CD14-positive monocyte (primary cell): ENCODE results near the gene TMEM52B. TPM values are rescaled to one million over a fixed set of nuclear protein-coding genes. Genes with fewer than 3 reads are reported as not detected.
A peak's percentile ranks its signal among the peaks of the same experiment; 100 is the strongest.

Experiments used
- DNase-seq, 3 donors: peaks; one replicate each; pipeline ENCODE4 v3.0.0-alpha.2; 2011 to 2022
- H2AFZ ChIP-seq: 2 replicates; pipeline ENCODE4 v1.6.0; 2012; ENCODE audit warnings: mild to moderate bottlenecking, low read depth, low read length, inconsistent platforms; ENCODE audit not compliant: insufficient read depth, poor library complexity, severe bottlenecking
- H3K27ac ChIP-seq, 2 donors: 1 replicate in 1 of 2; 2 replicates in 1 of 2; pipeline ENCODE4 v1.5.1; 2012 to 2013; ENCODE audit warnings: low read length in 2 of 2, control low read depth in 1 of 2, inconsistent platforms in 1 of 2, low read depth in 1 of 2, mild to moderate bottlenecking in 1 of 2
- H3K27me3 ChIP-seq, 2 donors: one replicate each; pipeline versions ENCODE4 v1.6.0 to v1.6.1; 2011 to 2013; ENCODE audit warnings: low read length in 2 of 2; ENCODE audit not compliant: control insufficient read depth in 2 of 2, insufficient read depth in 2 of 2
- H3K36me3 ChIP-seq, 2 donors: replicated peaks in 1 of 2; 1 replicate in 1 of 2; 2 replicates in 1 of 2; pipeline versions ENCODE4 v1.5.1 to v1.6.1; 2012 to 2013; ENCODE audit warnings: low read length in 2 of 2, control low read depth in 1 of 2, inconsistent platforms in 1 of 2, mild to moderate bottlenecking in 1 of 2; ENCODE audit not compliant: insufficient read depth in 2 of 2, control insufficient read depth in 1 of 2
- H3K4me1 ChIP-seq, 2 donors: 1 replicate in 1 of 2; 2 replicates in 1 of 2; pipeline versions ENCODE4 v1.5.1 to v1.6.1; 2012 to 2013; ENCODE audit warnings: low read length in 2 of 2, control low read depth in 1 of 2, inconsistent platforms in 1 of 2, mild to moderate bottlenecking in 1 of 2, moderate library complexity in 1 of 2; ENCODE audit not compliant: insufficient read depth in 2 of 2, control insufficient read depth in 1 of 2
- H3K4me2 ChIP-seq: replicated peaks from 2 replicates; pipeline ENCODE3; 2012; ENCODE audit warnings: low read length, moderate library complexity, mild to moderate bottlenecking; ENCODE audit not compliant: poor library complexity, severe bottlenecking; ENCODE audit errors: extremely low read depth
- H3K4me3 ChIP-seq, 3 experiments: fragments of 200-600 bp in 1 of 3; sonication (generic) in 1 of 3; replicated peaks in 1 of 3; 1 replicate in 2 of 3; 2 replicates in 1 of 3; pipeline ENCODE4 v1.5.1; 2011 to 2013; ENCODE audit warnings: low read length in 3 of 3, mild to moderate bottlenecking in 3 of 3, control low read depth in 2 of 3, low read depth in 2 of 3, inconsistent platforms in 1 of 3, moderate library complexity in 1 of 3
- H3K79me2 ChIP-seq: 2 replicates; pipeline ENCODE4 v1.6.0; 2012; ENCODE audit warnings: mild to moderate bottlenecking, control low read depth, inconsistent platforms, low read length, moderate library complexity; ENCODE audit not compliant: insufficient read depth
- H3K9ac ChIP-seq: 2 replicates; pipeline ENCODE4 v1.6.0; 2017; ENCODE audit warnings: low read length, mild to moderate bottlenecking; ENCODE audit not compliant: insufficient read depth, poor library complexity, severe bottlenecking
- H3K9me3 ChIP-seq, 2 donors: replicated peaks in 1 of 2; 1 replicate in 1 of 2; 2 replicates in 1 of 2; pipeline versions ENCODE4 v1.5.1 to v1.6.1; 2012 to 2013; ENCODE audit warnings: low read length in 2 of 2, control low read depth in 1 of 2; ENCODE audit not compliant: control insufficient read depth in 1 of 2, insufficient read depth in 1 of 2
- H4K20me1 ChIP-seq: 2 replicates; pipeline ENCODE4 v1.6.0; 2012; ENCODE audit warnings: mild to moderate bottlenecking, low read length, control low read depth, moderate library complexity; ENCODE audit not compliant: insufficient read depth
- H3K27ac Mint-ChIP-seq, 7 donors: one replicate each; pipeline ENCODE4 v1.8.0; 2020; ENCODE audit warnings: mild to moderate bottlenecking in 7 of 7, mixed read lengths in 7 of 7, moderate library complexity in 6 of 7, inconsistent platforms in 2 of 7
- H3K27me3 Mint-ChIP-seq, 3 donors: one replicate each; pipeline ENCODE4 v1.8.0; 2021 to 2022; ENCODE audit warnings: low read depth in 3 of 3, mild to moderate bottlenecking in 3 of 3, mixed read lengths in 3 of 3, moderate library complexity in 3 of 3, inconsistent platforms in 1 of 3
- H3K36me3 Mint-ChIP-seq, 2 donors: one replicate each; pipeline ENCODE4 v1.8.0; 2020; ENCODE audit warnings: mixed read lengths in 2 of 2, inconsistent platforms in 1 of 2, mild to moderate bottlenecking in 1 of 2
- H3K4me1 Mint-ChIP-seq: one replicate; pipeline ENCODE4 v1.8.0; 2020; ENCODE audit warnings: mild to moderate bottlenecking, mixed read lengths
- H3K4me3 Mint-ChIP-seq, 2 donors: one replicate each; pipeline ENCODE4 v1.8.0; 2020; ENCODE audit warnings: mild to moderate bottlenecking in 2 of 2, mixed read lengths in 2 of 2, moderate library complexity in 1 of 2
- H3K9me3 Mint-ChIP-seq, 7 donors: one replicate each; pipeline ENCODE4 v1.8.0; 2020 to 2022; ENCODE audit warnings: mixed read lengths in 7 of 7, mild to moderate bottlenecking in 6 of 7, moderate library complexity in 6 of 7, inconsistent platforms in 2 of 7
- WGBS: methylation state at CpG from one replicate; pipeline ENCODE4 v1.1.5; 2013; ENCODE audit warnings: missing lambda C conversion rate; ENCODE audit not compliant: insufficient coverage; 5-methylcytosine and 5-hydroxymethylcytosine counted together
- intact Hi-C, 2 donors: fragments of 100-400 bp; cut with micrococcal nuclease; formaldehyde crosslinking; loops; one replicate each; pipeline versions ENCODE4 v1.15.0 to v1.15.1; 2023
- polyA minus RNA-seq: library from RNA; depleted of rRNA, polyadenylated mRNA; stranded (reverse); fragments of >200 nt; gene quantifications from 2 replicates; pipeline ENCODE4 v1.2.3, GENCODE V29; 2012
- polyA plus RNA-seq, 3 donors: library from polyadenylated mRNA; depleted of rRNA in 1 of 3; unstranded in 2 of 3; stranded (reverse) in 1 of 3; fragments of 300-500 nt in 2 of 3; fragments of >200 nt in 1 of 3; fragmentation: Illumina TruSeq in 2 of 3; gene quantifications; 1 replicate in 2 of 3; 2 replicates in 1 of 3; pipeline ENCODE4 v1.2.3, GENCODE V29; 2012 to 2021
- total RNA-seq, 12 experiments: library from RNA in 1 of 12; stranded (reverse) in 1 of 12; fragments of 120-200 nt in 1 of 12; gene quantifications; one replicate each; pipeline ENCODE4 v1.2.4 and lab custom pipeline; 2013 to 2026; ENCODE audit warnings: mixed read lengths in 6 of 12, inconsistent platforms in 1 of 12
- TF ChIP-seq, protein P1 (sequence below): fragments of 200-600 bp; IDR thresholded peaks from one replicate; pipeline ENCODE4 v1.8.0; 2022; ENCODE audit warnings: antibody characterized with exemption, mild to moderate bottlenecking

The TMEM52B gene
- 0.29 TPM for total RNA-seq (2013)
- polyA plus RNA-seq (1 to 10 TPM in 1 of 3 donors, under 1 TPM in 2; 0.54 to 2.4 (median 0.58) TPM), polyA minus RNA-seq (0.72 and 2.8 TPM in 2 replicates), total RNA-seq (lab: John Stamatoyannopoulos, UW) (4.1 to 51.1 (median 19.4) reads per million in 11 experiments)

DNA sequence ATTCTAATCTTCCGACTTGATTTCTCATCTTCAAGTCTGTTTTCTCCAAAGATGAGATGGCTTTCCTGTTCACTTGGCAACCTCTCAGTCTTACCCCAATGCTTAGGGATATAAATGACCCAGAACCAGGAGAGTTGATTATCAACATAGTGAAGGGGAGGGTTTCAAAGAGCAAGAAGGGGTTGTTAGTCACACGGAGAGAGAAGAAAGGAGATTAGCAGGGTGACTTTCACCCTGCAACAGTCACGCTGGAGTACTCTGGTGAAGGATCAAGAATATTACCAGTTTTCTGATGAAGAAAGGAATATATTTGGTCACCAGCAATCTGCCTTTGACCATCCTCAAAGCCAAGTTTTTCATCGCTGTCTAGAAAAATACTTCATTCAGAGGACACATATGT lies at the start of gene TMEM52B:
Gene TMEM52B (plus strand): TSS at position 212 of the 400 bp plus-strand sequence. CDS start 543 bp downstream, outside the sequence.
- no peaks in the 10 kb centered on the region for H3K9me3 ChIP-seq
- Mint-ChIP-seq H3K36me3 (no peaks in the 10 kb centered on the region), H3K4me1 (peaks cover 32% of the 10 kb centered on the region), H3K27ac (peak within 1 kb of the TSS in 4 of 7 donors; percentile 16 to 86 (median 62)), H3K9me3 (no peaks in the 10 kb centered on the region), H3K27me3 (no peaks in the 10 kb centered on the region), H3K4me3 (no peak within 1 kb of the TSS)
- H3K4me2 ChIP-seq, result no peak within 1 kb of the TSS
- H3K36me3 ChIP-seq, result no peaks in the 10 kb centered on the region
- H3K4me3 ChIP-seq, result no peak within 1 kb of the TSS
- H3K27ac ChIP-seq, result no peak within 1 kb of the TSS
- H3K27me3 ChIP-seq, result no peaks in the 10 kb centered on the region
- H2AFZ ChIP-seq, result no peak within 1 kb of the TSS
- WGBS, result 86% methylated on average over 1 of the region's 4 CpGs
- H4K20me1 ChIP-seq, result no peaks in the 10 kb centered on the region
- TF ChIP-seq, protein P1, sequence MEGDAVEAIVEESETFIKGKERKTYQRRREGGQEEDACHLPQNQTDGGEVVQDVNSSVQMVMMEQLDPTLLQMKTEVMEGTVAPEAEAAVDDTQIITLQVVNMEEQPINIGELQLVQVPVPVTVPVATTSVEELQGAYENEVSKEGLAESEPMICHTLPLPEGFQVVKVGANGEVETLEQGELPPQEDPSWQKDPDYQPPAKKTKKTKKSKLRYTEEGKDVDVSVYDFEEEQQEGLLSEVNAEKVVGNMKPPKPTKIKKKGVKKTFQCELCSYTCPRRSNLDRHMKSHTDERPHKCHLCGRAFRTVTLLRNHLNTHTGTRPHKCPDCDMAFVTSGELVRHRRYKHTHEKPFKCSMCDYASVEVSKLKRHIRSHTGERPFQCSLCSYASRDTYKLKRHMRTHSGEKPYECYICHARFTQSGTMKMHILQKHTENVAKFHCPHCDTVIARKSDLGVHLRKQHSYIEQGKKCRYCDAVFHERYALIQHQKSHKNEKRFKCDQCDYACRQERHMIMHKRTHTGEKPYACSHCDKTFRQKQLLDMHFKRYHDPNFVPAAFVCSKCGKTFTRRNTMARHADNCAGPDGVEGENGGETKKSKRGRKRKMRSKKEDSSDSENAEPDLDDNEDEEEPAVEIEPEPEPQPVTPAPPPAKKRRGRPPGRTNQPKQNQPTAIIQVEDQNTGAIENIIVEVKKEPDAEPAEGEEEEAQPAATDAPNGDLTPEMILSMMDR, result no peak
- H3K79me2 ChIP-seq, result no peaks in the 10 kb centered on the region
- no peak within 1 kb of the TSS for H3K9ac ChIP-seq
- DNase-seq, result no peak
- peaks cover 22 to 29% of the 10 kb centered on the region in 2 donors for H3K4me1 ChIP-seq
- intact Hi-C loops, result no loop called here

GRCh38 chr12:10130042-10130441 lies 48.8 kb upstream of the TMEM52B start, which contains the start of gene CLEC7A:
Gene CLEC7A (minus strand): TSS chr12:10130199. CDS start chr12:10130082, 117 bp downstream.
- Mint-ChIP-seq H3K4me3 (peak within 1 kb of the TSS; percentile 94 to 95), H3K4me1 (peaks cover 52% of the 10 kb centered on the region), H3K27me3 (no peaks in the 10 kb centered on the region), H3K27ac (peak within 1 kb of the TSS; percentile 97 to 99 (median 98)), H3K9me3 (peaks cover 0 to 4% (median 0%) of the 10 kb centered on the region in 7 donors), H3K36me3 (peaks cover 34 to 44% of the 10 kb centered on the region in 2 donors)
- DNase-seq, result peak; percentile 83 to 96 (median 93)
- Histone ChIP-seq H3K9ac (peak within 1 kb of the TSS; percentile 91), H3K4me1 (peaks cover 51 to 64% of the 10 kb centered on the region in 2 donors), H4K20me1 (peaks cover 6% of the 10 kb centered on the region), H3K9me3 (no peaks in the 10 kb centered on the region), H2AFZ (no peak within 1 kb of the TSS), H3K79me2 (peaks cover 40% of the 10 kb centered on the region), H3K27ac (peak within 1 kb of the TSS; percentile 95 to 97), H3K27me3 (no peaks in the 10 kb centered on the region), H3K36me3 (peaks cover 25 to 28% of the 10 kb centered on the region in 2 donors), H3K4me2 (peak within 1 kb of the TSS; percentile 92), H3K4me3 (peak within 1 kb of the TSS; percentile 85 to 100 (median 89))
- TF ChIP-seq, protein P1, result no peak
- WGBS, result 0% methylated on average over 1 of the region's 1 CpG
- intact Hi-C loops, result loop anchor here (5.0 to 10.0 kb wide), 4 partner anchors 65 to 255 kb away; no protein-coding TSS in a partner anchor
